ENCODE results near the gene FNDC10. TPM values are rescaled to one million over a fixed set of nuclear protein-coding genes. Genes with fewer than 3 reads are reported as not detected.
A peak's percentile ranks its signal among the peaks of the same experiment; 100 is the strongest.

Gene FNDC10
- polyA plus RNA-seq, 1 experiment = 4.4 TPM

GRCh38 chr1:1616045-1616790 lies 16.3 kb upstream of the FNDC10 start:
- Histone ChIP-seq H3K27me3 (ENCODE audit: control insufficient read depth, insufficient read depth, low read length) (no peaks in the 10 kb centered on the region), H3K36me3 (ENCODE audit: control insufficient read depth, insufficient read depth, low read length) (peaks cover 11% of the 10 kb centered on the region), H3K4me3 (ENCODE audit: low read depth, low read length) (peak overlapping the region; percentile 100)
- ChIA-PET POLR2A (no interaction called here), CTCF (interaction anchor here (3.4 kb wide), 1 partner anchor 13 kb away, joined by 13 read pairs; no protein-coding TSS in a partner anchor)
- no peak for DNase-seq (ENCODE audit: low read depth)
- TF ChIP-seq, protein P1, sequence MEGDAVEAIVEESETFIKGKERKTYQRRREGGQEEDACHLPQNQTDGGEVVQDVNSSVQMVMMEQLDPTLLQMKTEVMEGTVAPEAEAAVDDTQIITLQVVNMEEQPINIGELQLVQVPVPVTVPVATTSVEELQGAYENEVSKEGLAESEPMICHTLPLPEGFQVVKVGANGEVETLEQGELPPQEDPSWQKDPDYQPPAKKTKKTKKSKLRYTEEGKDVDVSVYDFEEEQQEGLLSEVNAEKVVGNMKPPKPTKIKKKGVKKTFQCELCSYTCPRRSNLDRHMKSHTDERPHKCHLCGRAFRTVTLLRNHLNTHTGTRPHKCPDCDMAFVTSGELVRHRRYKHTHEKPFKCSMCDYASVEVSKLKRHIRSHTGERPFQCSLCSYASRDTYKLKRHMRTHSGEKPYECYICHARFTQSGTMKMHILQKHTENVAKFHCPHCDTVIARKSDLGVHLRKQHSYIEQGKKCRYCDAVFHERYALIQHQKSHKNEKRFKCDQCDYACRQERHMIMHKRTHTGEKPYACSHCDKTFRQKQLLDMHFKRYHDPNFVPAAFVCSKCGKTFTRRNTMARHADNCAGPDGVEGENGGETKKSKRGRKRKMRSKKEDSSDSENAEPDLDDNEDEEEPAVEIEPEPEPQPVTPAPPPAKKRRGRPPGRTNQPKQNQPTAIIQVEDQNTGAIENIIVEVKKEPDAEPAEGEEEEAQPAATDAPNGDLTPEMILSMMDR (IDR thresholded peaks at IDR 0.05; ENCODE audit: insufficient read depth, low read depth, low read length) = no peak

DNA sequence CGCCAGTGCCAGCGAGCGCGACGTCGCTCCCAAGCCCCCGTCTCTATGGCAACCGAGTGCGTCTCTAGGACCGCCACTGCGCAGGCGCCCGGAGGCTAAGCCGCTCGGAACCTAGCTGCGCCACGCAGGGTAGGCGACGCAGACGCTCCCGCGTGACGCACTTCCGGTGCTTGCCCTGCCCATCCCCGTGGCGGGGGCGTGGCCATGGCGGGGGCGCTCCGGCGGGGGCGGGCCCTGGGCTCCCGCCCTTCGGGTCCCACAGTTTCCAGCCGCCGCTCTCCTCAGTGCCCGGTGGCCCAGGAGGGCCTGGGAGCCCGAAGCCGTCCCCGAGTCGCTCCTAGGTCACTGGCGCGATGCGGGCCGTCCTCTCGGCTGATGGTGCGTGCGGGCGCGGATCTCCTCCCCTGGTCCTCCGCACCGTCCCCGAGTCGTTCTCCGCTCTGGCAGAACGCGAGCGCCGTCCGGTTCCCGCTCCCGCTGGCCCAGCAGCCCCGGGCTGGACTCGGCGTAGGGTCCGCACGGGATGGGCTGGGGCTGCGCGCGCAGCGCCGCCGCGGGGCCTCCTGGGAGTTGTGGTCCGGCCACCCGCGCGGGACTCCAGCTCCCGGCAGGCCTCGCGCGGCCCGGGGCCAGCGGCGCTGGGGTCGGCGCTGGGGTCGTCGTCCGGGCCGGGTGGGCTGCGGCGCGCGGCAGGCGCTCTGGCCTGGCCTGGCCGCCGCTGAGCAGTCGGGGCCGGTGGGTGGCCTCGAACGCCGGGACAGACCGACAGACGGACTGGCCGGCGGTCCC lies 15.5 kb upstream of the FNDC10 start, which contains the start of gene MIB2:
TSS of gene MIB2 (plus strand) at position 245 of the 789 bp plus-strand sequence. CDS start 7,953 bp downstream, outside the sequence.
- CTCF ChIA-PET = interaction anchor here (3.4 kb wide), 1 partner anchor 12 kb away, joined by 13 read pairs; no protein-coding TSS in a partner anchor
- Histone ChIP-seq H3K36me3 (ENCODE audit: control insufficient read depth, insufficient read depth, low read length) (peaks cover 11% of the 10 kb centered on the region), H3K4me3 (ENCODE audit: low read depth, low read length) (peak within 1 kb of the TSS; percentile 100), H3K27me3 (ENCODE audit: control insufficient read depth, insufficient read depth, low read length) (no peaks in the 10 kb centered on the region)
- POLR2A ChIA-PET = interaction anchor here (0.5 kb wide), 2 partner anchors 268 to 429 kb away, joined by 3 to 8 read pairs; no protein-coding TSS in a partner anchor
- peak; percentile 59 for DNase-seq (ENCODE audit: low read depth)
- TF ChIP-seq, protein P1 (IDR thresholded peaks at IDR 0.05; ENCODE audit: insufficient read depth, low read depth, low read length) = no peak

- POLR2A ChIA-PET = no interaction called here
Measured at GRCh38 chr1:1614954-1615255, 15.0 kb upstream of the FNDC10 start.

GRCh38 chr1:1614204-1614953 lies 14.4 kb upstream of the FNDC10 start:
- ChIA-PET CTCF (interaction anchor here (3.4 kb wide), 1 partner anchor 11 kb away, joined by 13 read pairs; no protein-coding TSS in a partner anchor), POLR2A (no interaction called here)
- DNase-seq (ENCODE audit: low read depth) = no peak
- Histone ChIP-seq H3K27me3 (ENCODE audit: control insufficient read depth, insufficient read depth, low read length) (no peaks in the 10 kb centered on the region), H3K4me3 (ENCODE audit: low read depth, low read length) (peak overlapping the region; percentile 100), H3K36me3 (ENCODE audit: control insufficient read depth, insufficient read depth, low read length) (peaks cover 11% of the 10 kb centered on the region)
- TF ChIP-seq, protein P1 (IDR thresholded peaks at IDR 0.05; ENCODE audit: insufficient read depth, low read depth, low read length) = no peak

More at GRCh38 chr1:1614954-1615255, 15.0 kb upstream of the FNDC10 start:
- CTCF ChIA-PET = interaction anchor here (3.4 kb wide), 1 partner anchor 12 kb away, joined by 13 read pairs; no protein-coding TSS in a partner anchor
- DNase-seq (ENCODE audit: low read depth) = no peak
- peak overlapping the region; percentile 100 for H3K4me3 ChIP-seq (ENCODE audit: low read depth, low read length)
- H3K36me3 ChIP-seq (ENCODE audit: control insufficient read depth, insufficient read depth, low read length) = peaks cover 11% of the 10 kb centered on the region
- TF ChIP-seq, protein P1 (IDR thresholded peaks at IDR 0.05; ENCODE audit: insufficient read depth, low read depth, low read length) = no peak
- H3K27me3 ChIP-seq (ENCODE audit: control insufficient read depth, insufficient read depth, low read length) = no peaks in the 10 kb centered on the region
